Subcutaneous adipose tissue (tissue), 4 donors: ENCODE results near the gene MBNL2. TPM values are rescaled to one million over a fixed set of nuclear protein-coding genes. Genes with fewer than 3 reads are reported as not detected.

Experiments
- total RNA-seq, 4 donors: library from RNA; depleted of rRNA; stranded (reverse); fragments of >200 nt; gene quantifications; one replicate each; pipeline ENCODE4 v1.1.0, GENCODE V29; 2016
- TF ChIP-seq, protein P1 (sequence below): fragments of 450-650 bp; IDR thresholded peaks from one replicate; pipeline ENCODE4 v1.5.1; 2016; ENCODE audit warnings: low read depth, mild to moderate bottlenecking, control low read depth, antibody characterized with exemption, moderate library complexity

Gene MBNL2
- total RNA-seq, 4 donors from 2014 or later = 83.9 to 141 (median 91.2) TPM

DNA sequence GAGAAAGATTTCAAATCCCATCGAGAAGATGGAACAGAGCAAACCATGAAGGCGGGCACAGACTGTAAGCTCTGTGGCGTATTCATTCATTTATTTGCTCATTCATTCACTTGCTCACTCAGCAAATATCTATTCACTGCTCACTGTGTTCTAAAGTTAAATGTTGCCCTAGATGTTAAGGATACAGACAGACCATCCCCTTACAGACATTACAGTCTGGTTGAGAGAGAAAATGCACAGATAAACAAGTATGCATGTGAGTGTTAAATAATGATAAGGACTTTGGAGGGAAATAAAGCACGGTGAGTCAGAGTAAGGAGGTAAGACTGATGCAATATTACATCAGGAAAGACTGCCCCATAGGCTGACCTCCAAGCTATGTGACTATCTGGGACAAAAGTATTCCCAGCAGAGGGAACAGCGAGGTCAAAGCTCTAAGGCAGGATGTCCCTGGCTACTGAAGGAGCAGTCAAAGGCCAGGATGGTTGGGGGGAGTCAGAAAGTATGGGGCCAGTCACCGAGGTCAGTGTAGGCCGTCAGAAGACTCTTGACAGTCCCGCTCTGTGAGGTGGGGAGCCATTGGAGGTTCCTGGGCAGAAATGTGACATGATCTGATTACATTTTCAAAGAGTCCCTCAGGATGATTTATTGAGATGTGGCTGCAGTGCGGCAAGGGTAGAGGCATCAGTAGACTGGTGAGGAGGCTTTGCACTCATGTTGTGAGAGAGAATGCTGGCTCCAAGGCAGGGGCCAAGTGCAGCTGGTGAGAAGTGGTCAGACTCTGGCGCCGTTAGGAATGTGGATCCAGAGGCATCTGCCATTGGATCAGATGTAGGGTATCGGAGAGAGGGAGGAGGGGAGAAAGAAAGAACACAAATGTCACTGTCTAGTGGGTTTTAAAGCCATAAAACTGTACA, 37.9 kb downstream of the MBNL2 start:
- TF ChIP-seq, protein P1, sequence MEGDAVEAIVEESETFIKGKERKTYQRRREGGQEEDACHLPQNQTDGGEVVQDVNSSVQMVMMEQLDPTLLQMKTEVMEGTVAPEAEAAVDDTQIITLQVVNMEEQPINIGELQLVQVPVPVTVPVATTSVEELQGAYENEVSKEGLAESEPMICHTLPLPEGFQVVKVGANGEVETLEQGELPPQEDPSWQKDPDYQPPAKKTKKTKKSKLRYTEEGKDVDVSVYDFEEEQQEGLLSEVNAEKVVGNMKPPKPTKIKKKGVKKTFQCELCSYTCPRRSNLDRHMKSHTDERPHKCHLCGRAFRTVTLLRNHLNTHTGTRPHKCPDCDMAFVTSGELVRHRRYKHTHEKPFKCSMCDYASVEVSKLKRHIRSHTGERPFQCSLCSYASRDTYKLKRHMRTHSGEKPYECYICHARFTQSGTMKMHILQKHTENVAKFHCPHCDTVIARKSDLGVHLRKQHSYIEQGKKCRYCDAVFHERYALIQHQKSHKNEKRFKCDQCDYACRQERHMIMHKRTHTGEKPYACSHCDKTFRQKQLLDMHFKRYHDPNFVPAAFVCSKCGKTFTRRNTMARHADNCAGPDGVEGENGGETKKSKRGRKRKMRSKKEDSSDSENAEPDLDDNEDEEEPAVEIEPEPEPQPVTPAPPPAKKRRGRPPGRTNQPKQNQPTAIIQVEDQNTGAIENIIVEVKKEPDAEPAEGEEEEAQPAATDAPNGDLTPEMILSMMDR = no peak

DNA sequence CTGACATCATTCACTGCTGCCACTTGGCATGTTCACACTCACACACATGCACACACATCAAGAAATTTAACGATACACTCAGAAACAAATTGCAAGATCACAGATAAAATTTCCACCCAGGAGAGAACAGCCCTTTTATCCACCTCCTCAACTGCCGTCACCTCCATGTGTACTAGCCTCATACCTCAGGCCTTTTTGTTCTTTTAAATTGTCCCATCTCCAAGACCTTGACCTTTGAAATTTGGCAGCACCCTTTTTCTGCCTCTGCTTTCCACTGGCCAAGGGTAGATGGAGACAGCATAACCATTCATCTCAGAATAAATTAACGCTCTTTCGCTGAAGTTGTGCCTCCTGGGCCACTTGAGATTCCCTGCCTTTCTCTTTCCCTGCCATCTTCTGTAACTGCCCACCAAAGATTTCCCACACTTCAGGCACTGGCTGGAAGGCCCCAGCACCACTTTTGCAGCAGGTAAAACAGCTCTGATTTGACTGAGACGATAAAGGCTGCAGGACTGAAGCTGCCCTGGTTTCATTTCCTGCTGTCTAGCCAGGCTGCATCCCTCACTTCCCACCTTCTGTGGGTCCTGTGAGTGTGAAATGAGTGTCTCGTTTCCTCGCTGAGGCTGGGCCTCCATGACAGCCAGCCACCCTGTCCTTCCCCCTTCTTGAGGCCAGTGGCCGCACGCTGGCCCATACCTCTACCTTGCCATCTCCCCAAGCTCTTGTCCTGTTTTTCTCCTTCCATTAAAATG, 39.3 kb downstream of the MBNL2 start:
- TF ChIP-seq, protein P1 = no peak

DNA sequence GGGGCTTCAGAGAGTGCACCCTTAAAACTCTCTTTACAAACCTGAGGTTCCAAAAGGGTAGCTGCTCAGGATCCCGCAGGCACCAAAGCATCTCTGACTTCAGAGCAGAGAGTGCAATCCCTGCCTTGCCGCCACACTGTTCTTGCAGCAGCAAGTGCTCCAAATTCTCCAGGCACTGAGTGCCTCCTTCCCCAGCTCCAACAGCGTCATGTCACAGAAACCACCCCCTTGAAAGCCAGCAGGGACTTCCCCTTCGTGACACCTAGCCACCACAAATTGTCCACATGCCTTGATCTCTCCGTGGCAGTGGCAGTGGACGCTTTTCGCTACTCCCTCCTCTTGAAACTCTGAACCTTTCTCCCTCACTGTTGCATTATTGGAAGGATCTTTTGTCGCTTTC, 39.9 kb downstream of the MBNL2 start:
- TF ChIP-seq, protein P1 = no peak

DNA sequence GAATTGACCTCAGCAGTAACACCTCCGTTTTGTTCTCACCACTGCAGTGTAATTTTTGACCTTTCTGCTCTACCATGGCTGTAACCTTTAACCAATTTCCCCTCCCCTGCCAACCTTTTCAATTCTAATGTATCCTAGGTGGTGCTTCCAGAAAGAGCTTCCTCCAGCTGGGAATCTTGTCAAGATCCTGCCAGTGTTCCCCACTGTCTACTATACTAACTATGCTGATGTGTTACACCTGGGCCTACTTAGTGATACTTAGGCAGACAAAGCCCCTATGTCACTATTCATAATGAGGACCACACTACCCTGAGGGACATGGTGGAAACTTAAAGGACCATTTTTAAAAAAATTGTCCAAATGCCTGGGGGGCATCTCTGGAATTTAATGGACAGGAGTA, 41.0 kb downstream of the MBNL2 start:
- TF ChIP-seq, protein P1 = no peak

DNA sequence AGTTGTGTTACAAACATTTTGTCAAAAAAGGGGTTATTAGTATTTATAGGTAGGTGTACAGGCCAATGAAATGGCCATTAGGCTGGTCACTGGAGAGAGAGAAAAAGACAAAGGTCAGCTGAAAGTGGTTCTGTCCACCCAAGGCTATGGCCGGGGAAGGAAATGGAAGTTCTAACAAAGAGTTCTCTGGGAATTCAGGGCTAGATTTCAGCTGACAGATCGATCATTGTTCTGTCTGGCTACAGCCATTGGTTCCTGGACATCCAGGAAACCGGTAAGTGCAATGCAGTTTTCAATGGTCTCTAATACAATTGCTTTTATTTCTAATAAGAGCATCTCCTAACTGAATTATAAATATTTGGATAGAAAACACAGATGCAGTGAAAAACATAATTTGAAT, 42.5 kb downstream of the MBNL2 start:
- TF ChIP-seq, protein P1 = no peak

DNA sequence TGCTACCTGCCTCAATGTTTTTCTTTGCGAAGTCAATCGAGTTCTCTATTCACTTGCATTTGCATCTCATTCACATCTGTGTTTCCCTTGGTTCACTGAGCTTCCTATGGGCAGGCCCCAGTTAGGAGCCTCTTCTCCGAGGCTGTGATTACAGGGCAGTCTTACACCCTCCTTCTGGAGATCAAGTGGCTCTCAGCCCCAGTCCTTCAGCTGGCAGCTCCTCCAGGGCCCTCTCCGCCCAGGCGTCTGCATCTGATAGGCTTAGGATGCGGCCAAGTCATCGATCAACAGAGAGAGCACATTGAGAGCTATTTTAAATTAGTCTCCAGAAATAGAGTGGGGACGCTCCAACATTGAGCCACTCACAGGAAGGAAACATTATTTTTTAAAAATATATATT, 44.2 kb downstream of the MBNL2 start:
- TF ChIP-seq, protein P1 = no peak

DNA sequence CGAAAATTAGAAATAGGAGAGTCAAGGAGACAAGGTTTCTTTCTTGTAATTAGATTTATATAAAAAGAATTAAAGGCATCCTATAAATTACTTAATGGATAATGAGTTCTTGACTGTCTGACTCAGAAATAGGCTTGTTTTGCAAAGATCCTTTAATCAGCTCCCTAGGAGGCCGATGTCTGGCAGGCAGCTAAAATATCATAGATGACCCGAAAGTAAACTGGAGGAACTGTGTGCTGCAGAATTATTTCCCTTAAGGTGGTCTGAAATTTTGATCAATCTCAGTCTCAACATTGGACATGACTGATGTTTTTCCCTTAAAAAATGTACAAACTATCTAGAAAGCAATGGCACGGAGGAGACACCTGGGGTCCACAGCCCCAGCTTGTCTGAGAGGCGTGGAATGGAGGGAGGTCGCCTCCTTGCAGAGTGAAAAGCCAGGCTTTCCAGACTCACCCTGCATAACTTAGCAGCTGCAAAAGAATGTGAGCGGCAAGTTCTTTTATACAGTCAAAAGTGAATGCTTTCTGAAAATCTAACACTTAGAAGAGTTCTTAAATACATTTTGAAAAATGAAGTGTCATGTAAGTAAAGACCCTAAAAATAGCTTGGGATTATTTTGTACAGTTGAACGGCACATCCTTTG, 44.8 kb downstream of the MBNL2 start:
- TF ChIP-seq, protein P1 = no peak
